GM12878 (cell line): ENCODE results near the gene PYHIN1. TPM values are rescaled to one million over a fixed set of nuclear protein-coding genes. Genes with fewer than 3 reads are reported as not detected.

Source experiments
- GABPA ChIP-seq: IDR thresholded peaks from 2 replicates; pipeline ENCODE4 v1.6.1; 2014; ENCODE audit warnings: antibody characterized with exemption, low read depth, mild to moderate bottlenecking, inconsistent platforms
- IKZF1 ChIP-seq: fragments of 450-650 bp; conservative IDR thresholded peaks from 2 replicates; pipeline ENCODE4 v1.6.1; 2017; ENCODE audit warnings: antibody characterized with exemption, mild to moderate bottlenecking
- MXI1 ChIP-seq: fragments of 150-350 bp; IDR thresholded peaks from 2 replicates; pipeline ENCODE4 v1.6.1; 2011; ENCODE audit warnings: low read depth, mild to moderate bottlenecking, inconsistent platforms, low read length, improper control_type of control experiment
- NFXL1 ChIP-seq: fragments of 450-650 bp; IDR thresholded peaks from 2 replicates; pipeline ENCODE4 v1.6.1; 2017; ENCODE audit warnings: antibody characterized with exemption, mild to moderate bottlenecking, borderline replicate concordance
- NRF1 ChIP-seq: conservative IDR thresholded peaks from 2 replicates; pipeline ENCODE4 v1.6.1; 2011; ENCODE audit warnings: mild to moderate bottlenecking, low read depth, low read length, improper control_type of control experiment
- PML ChIP-seq: IDR thresholded peaks from 2 replicates; pipeline ENCODE4 v1.6.1; 2012; ENCODE audit warnings: low read length, inconsistent platforms
- SRF ChIP-seq, 2 experiments: IDR thresholded peaks; 2 replicates each; pipeline ENCODE4 v1.6.1; 2011; ENCODE audit warnings: low read depth in 2 of 2, low read length in 2 of 2, mild to moderate bottlenecking in 1 of 2, moderate library complexity in 1 of 2
- TBL1XR1 ChIP-seq: IDR thresholded peaks from 2 replicates; pipeline ENCODE4 v1.6.1; 2012; ENCODE audit warnings: low read depth, low read length, improper control_type of control experiment
- ZNF24 ChIP-seq: fragments of 450-650 bp; IDR thresholded peaks from 2 replicates; pipeline ENCODE4 v1.6.1; 2017; ENCODE audit warnings: antibody characterized with exemption, mild to moderate bottlenecking
- ZZZ3 ChIP-seq: IDR thresholded peaks from 2 replicates; pipeline ENCODE4 v1.6.1; 2011; ENCODE audit warnings: low read depth; ENCODE audit not compliant: control insufficient read depth, insufficient read length
- polyA plus RNA-seq, 11 experiments: library from polyadenylated mRNA; depleted of rRNA in 4 of 11; unstranded in 6 of 11; stranded (reverse) in 5 of 11; fragments of >200 nt; fragmentation: Nextera tagmentation in 4 of 11; fragmentation: Illumina TruSeq in 1 of 11; extraction: Ambion mirVana in 4 of 11; extraction: Trizol in 1 of 11; gene quantifications; 1 replicate in 1 of 11; 2 replicates in 10 of 11; pipeline versions ENCODE4 v1.2.1 to v1.2.3, GENCODE V29; 2011 to 2016; ENCODE audit warnings: inconsistent platforms in 2 of 11, missing spikeins in 2 of 11, low read depth in 1 of 11
- total RNA-seq, 4 experiments: library from RNA; depleted of rRNA in 3 of 4; stranded (reverse); fragments of >200 nt in 3 of 4; fragmentation: Illumina TruSeq in 1 of 4; extraction: Trizol in 1 of 4; gene quantifications; 2 replicates each; pipeline versions ENCODE4 v1.2.1 to v1.2.3, GENCODE V29; 2013 to 2021
- TF ChIP-seq, protein P1 (sequence below): fragments of 450-650 bp; IDR thresholded peaks from 2 replicates; pipeline ENCODE4 v1.6.1; 2017; ENCODE audit warnings: low read depth, mild to moderate bottlenecking, moderate library complexity
- TF ChIP-seq, protein P2 (sequence below): fragments of 450-650 bp; IDR thresholded peaks from 2 replicates; pipeline ENCODE4 v1.6.1; 2018; ENCODE audit warnings: mild to moderate bottlenecking, low read depth, moderate library complexity; ENCODE audit not compliant: partially characterized antibody
- TF ChIP-seq, protein P3 (sequence below): fragments of 450-650 bp; IDR thresholded peaks from 2 replicates; pipeline ENCODE4 v1.6.1; 2016; ENCODE audit warnings: mild to moderate bottlenecking
- TF ChIP-seq, protein P4 (sequence below): IDR thresholded peaks from 2 replicates; pipeline ENCODE4 v1.6.1; 2011; ENCODE audit warnings: mild to moderate bottlenecking, low read depth, low read length, moderate library complexity; ENCODE audit not compliant: insufficient replicate concordance
- TF ChIP-seq, protein P5 (sequence below): IDR thresholded peaks from 2 replicates; pipeline ENCODE4 v1.6.1; 2012; ENCODE audit warnings: low read depth, low read length, improper control_type of control experiment
- TF ChIP-seq, protein P6 (sequence below): fragments of 450-650 bp; IDR thresholded peaks from 2 replicates; pipeline ENCODE4 v1.6.1; 2016; ENCODE audit warnings: mild to moderate bottlenecking, moderate library complexity, borderline replicate concordance
- TF ChIP-seq, protein P7 (sequence below): IDR thresholded peaks from 2 replicates; pipeline ENCODE4 v1.6.1; 2012; ENCODE audit warnings: low read depth, low read length, improper control_type of control experiment

PYHIN1 gene
- total and polyA plus RNA-seq, 10 of the 15 experiments (the other 5 are each of a cell fraction or from before 2014, with no cell fraction given) = 0.19 to 7.2 (median 0.38) TPM

DNA sequence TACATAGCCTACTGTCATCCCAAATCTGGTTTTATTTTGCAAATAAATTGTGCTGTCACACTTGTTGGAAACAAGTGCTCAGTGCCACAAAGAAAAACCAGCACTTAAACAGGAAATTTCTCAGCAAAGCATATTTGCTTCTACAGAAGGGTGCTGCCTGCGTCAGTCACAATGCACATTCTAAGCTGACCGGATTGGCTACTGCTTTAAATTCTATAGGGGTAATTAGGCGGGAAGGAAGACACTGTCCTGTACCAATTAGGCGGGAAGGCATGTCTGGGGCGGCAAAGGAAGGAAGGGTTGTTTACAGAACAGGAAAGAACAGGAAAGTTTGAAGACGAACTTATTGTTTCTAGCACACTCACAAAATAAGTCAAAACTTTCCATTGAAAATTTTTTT is 81.1 kb downstream of the PYHIN1 start (continued):
- TF ChIP-seq, protein P1, sequence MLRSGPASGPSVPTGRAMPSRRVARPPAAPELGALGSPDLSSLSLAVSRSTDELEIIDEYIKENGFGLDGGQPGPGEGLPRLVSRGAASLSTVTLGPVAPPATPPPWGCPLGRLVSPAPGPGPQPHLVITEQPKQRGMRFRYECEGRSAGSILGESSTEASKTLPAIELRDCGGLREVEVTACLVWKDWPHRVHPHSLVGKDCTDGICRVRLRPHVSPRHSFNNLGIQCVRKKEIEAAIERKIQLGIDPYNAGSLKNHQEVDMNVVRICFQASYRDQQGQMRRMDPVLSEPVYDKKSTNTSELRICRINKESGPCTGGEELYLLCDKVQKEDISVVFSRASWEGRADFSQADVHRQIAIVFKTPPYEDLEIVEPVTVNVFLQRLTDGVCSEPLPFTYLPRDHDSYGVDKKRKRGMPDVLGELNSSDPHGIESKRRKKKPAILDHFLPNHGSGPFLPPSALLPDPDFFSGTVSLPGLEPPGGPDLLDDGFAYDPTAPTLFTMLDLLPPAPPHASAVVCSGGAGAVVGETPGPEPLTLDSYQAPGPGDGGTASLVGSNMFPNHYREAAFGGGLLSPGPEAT = 0 out of 2 replicates have a peak, but pooled peaks have one; percentile 16
- TF ChIP-seq ZZZ3 (no peak), NFXL1 (no peak), TBL1XR1 (no peak), IKZF1 (0 out of 2 replicates have a peak, but pooled peaks have one; percentile 24), GABPA (no peak), NRF1 (no peak), SRF (IDR thresholded peaks at IDR 0.05; ENCODE audit: low read depth in 2 of 2, low read length in 2 of 2) (no peak), PML (peak; percentile 48; the same call in 1 of the 2 replicates), ZNF24 (no peak), MXI1 (peak; percentile 67; the same call in 1 of the 2 replicates)
- TF ChIP-seq, protein P2, sequence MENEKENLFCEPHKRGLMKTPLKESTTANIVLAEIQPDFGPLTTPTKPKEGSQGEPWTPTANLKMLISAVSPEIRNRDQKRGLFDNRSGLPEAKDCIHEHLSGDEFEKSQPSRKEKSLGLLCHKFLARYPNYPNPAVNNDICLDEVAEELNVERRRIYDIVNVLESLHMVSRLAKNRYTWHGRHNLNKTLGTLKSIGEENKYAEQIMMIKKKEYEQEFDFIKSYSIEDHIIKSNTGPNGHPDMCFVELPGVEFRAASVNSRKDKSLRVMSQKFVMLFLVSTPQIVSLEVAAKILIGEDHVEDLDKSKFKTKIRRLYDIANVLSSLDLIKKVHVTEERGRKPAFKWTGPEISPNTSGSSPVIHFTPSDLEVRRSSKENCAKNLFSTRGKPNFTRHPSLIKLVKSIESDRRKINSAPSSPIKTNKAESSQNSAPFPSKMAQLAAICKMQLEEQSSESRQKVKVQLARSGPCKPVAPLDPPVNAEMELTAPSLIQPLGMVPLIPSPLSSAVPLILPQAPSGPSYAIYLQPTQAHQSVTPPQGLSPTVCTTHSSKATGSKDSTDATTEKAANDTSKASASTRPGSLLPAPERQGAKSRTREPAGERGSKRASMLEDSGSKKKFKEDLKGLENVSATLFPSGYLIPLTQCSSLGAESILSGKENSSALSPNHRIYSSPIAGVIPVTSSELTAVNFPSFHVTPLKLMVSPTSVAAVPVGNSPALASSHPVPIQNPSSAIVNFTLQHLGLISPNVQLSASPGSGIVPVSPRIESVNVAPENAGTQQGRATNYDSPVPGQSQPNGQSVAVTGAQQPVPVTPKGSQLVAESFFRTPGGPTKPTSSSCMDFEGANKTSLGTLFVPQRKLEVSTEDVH = peak; percentile 80
- TF ChIP-seq, protein P3, sequence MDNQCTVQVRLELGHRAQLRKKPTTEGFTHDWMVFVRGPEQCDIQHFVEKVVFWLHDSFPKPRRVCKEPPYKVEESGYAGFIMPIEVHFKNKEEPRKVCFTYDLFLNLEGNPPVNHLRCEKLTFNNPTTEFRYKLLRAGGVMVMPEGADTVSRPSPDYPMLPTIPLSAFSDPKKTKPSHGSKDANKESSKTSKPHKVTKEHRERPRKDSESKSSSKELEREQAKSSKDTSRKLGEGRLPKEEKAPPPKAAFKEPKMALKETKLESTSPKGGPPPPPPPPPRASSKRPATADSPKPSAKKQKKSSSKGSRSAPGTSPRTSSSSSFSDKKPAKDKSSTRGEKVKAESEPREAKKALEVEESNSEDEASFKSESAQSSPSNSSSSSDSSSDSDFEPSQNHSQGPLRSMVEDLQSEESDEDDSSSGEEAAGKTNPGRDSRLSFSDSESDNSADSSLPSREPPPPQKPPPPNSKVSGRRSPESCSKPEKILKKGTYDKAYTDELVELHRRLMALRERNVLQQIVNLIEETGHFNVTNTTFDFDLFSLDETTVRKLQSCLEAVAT = 0 out of 2 replicates have a peak, but pooled peaks have one; percentile 19
- TF ChIP-seq, protein P4, sequence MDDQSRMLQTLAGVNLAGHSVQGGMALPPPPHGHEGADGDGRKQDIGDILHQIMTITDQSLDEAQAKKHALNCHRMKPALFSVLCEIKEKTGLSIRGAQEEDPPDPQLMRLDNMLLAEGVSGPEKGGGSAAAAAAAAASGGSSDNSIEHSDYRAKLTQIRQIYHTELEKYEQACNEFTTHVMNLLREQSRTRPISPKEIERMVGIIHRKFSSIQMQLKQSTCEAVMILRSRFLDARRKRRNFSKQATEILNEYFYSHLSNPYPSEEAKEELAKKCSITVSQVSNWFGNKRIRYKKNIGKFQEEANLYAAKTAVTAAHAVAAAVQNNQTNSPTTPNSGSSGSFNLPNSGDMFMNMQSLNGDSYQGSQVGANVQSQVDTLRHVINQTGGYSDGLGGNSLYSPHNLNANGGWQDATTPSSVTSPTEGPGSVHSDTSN = peak; percentile 35
- TF ChIP-seq, protein P5, sequence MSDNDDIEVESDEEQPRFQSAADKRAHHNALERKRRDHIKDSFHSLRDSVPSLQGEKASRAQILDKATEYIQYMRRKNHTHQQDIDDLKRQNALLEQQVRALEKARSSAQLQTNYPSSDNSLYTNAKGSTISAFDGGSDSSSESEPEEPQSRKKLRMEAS = peak; percentile 9; the same call in 1 of the 2 replicates
- TF ChIP-seq, protein P6, sequence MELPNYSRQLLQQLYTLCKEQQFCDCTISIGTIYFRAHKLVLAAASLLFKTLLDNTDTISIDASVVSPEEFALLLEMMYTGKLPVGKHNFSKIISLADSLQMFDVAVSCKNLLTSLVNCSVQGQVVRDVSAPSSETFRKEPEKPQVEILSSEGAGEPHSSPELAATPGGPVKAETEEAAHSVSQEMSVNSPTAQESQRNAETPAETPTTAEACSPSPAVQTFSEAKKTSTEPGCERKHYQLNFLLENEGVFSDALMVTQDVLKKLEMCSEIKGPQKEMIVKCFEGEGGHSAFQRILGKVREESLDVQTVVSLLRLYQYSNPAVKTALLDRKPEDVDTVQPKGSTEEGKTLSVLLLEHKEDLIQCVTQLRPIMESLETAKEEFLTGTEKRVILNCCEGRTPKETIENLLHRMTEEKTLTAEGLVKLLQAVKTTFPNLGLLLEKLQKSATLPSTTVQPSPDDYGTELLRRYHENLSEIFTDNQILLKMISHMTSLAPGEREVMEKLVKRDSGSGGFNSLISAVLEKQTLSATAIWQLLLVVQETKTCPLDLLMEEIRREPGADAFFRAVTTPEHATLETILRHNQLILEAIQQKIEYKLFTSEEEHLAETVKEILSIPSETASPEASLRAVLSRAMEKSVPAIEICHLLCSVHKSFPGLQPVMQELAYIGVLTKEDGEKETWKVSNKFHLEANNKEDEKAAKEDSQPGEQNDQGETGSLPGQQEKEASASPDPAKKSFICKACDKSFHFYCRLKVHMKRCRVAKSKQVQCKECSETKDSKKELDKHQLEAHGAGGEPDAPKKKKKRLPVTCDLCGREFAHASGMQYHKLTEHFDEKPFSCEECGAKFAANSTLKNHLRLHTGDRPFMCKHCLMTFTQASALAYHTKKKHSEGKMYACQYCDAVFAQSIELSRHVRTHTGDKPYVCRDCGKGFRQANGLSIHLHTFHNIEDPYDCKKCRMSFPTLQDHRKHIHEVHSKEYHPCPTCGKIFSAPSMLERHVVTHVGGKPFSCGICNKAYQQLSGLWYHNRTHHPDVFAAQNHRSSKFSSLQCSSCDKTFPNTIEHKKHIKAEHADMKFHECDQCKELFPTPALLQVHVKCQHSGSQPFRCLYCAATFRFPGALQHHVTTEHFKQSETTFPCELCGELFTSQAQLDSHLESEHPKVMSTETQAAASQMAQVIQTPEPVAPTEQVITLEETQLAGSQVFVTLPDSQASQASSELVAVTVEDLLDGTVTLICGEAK = no peak
- TF ChIP-seq, protein P7, sequence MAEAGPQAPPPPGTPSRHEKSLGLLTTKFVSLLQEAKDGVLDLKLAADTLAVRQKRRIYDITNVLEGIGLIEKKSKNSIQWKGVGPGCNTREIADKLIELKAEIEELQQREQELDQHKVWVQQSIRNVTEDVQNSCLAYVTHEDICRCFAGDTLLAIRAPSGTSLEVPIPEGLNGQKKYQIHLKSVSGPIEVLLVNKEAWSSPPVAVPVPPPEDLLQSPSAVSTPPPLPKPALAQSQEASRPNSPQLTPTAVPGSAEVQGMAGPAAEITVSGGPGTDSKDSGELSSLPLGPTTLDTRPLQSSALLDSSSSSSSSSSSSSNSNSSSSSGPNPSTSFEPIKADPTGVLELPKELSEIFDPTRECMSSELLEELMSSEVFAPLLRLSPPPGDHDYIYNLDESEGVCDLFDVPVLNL = peak; percentile 68
